Measurements from ENCODE around the gene GMDS. TPM values are rescaled to one million over a fixed set of nuclear protein-coding genes. Genes with fewer than 3 reads are reported as not detected.

GMDS gene
- total RNA-seq, 3 donors from 2014 or later (not counting 1 experiment from before 2014, with no cell fraction given): 23.6 to 31.0 (median 26.4) TPM

GRCh38 chr6:1762203-1762602 lies 483.2 kb downstream of the GMDS start:
- H3K36me3 ChIP-seq (ENCODE audit: control insufficient read depth, insufficient read depth, low read length): no peaks in the 10 kb centered on the region

GRCh38 chr6:1761477-1761877 lies 483.9 kb downstream of the GMDS start:
- Mint-ChIP-seq H3K27ac (no peak overlapping the region), H3K27me3 (ENCODE audit: low read depth in 2 of 2) (peaks cover 44 to 57% of the 10 kb centered on the region in 2 donors), H3K4me1 (no peaks in the 10 kb centered on the region), H3K4me3 (no peak overlapping the region), H3K36me3 (peaks cover 35% of the 10 kb centered on the region), H3K9me3 (no peaks in the 10 kb centered on the region)
- ATAC-seq (no peak), DNase-seq (no peak)
- intact Hi-C loops (cut with micrococcal nuclease): no loop called here
- Histone ChIP-seq H3K36me3 (ENCODE audit: control insufficient read depth, insufficient read depth, low read length) (no peaks in the 10 kb centered on the region), H3K27ac (ENCODE audit: low read length) (no peak overlapping the region), H3K27me3 (ENCODE audit: control insufficient read depth, insufficient read depth, low read length) (peaks cover 7% of the 10 kb centered on the region), H3K9me3 (ENCODE audit: control insufficient read depth, insufficient read depth, low read length) (no peaks in the 10 kb centered on the region), H3K4me1 (ENCODE audit: control insufficient read depth, insufficient read depth, low read length) (no peaks in the 10 kb centered on the region), H3K4me3 (ENCODE audit: low read length) (no peak overlapping the region)
- no peak for TF ChIP-seq CTCF (IDR thresholded peaks at IDR 0.05)
- WGBS (ENCODE audit: insufficient coverage): 96% methylated on average over 3 of the region's 4 CpGs

More at GRCh38 chr6:1762203-1762602, 483.2 kb downstream of the GMDS start:
- H3K4me1 ChIP-seq (ENCODE audit: control insufficient read depth, insufficient read depth, low read length): no peaks in the 10 kb centered on the region
- Mint-ChIP-seq H3K27ac (no peak overlapping the region), H3K4me1 (no peaks in the 10 kb centered on the region), H3K9me3 (no peaks in the 10 kb centered on the region), H3K36me3 (peaks cover 35% of the 10 kb centered on the region), H3K4me3 (no peak overlapping the region), H3K27me3 (ENCODE audit: low read depth in 2 of 2) (peaks cover 45 to 57% of the 10 kb centered on the region in 2 donors)
- peaks cover 14% of the 10 kb centered on the region for H3K27me3 ChIP-seq (ENCODE audit: control insufficient read depth, insufficient read depth, low read length)
- TF ChIP-seq CTCF (IDR thresholded peaks at IDR 0.05): no peak
- H3K9me3 ChIP-seq (ENCODE audit: control insufficient read depth, insufficient read depth, low read length): no peaks in the 10 kb centered on the region
- DNase-seq: no peak
- intact Hi-C loops (cut with micrococcal nuclease): no loop called here
- no peak for ATAC-seq
- H3K4me3 ChIP-seq (ENCODE audit: low read length): no peak overlapping the region
- 95% methylated on average over 5 of the region's 9 CpGs for WGBS (ENCODE audit: insufficient coverage)
- H3K27ac ChIP-seq (ENCODE audit: low read length): no peak overlapping the region

- no peak overlapping the region for H3K27ac Mint-ChIP-seq
- no peak for TF ChIP-seq CTCF (IDR thresholded peaks at IDR 0.05)
- DNase-seq: no peak
These were observed 484.5 kb downstream of the GMDS start for GRCh38 chr6:1760876-1761275.

DNA sequence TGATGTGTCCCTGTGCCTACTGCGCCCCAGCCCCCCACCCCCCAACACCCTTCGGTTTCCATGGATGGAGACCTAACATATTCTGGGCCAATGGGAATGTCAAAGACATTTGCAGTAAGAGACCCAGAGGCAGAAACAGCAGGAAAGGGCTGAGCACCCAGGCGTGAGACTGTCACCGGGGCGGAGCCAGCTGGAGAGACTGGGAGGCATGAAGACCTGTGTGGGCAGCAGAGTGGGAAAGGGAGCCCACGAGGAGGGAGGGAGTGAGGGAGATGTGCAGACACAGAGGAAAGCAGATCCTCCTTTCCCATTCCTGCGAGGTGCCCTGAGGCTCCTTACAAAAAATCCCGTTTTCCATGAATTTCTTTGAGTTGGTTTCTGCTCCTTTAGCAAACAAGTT lies 485.5 kb downstream of the GMDS start:
- H3K4me1 Mint-ChIP-seq: no peaks in the 10 kb centered on the region
- H3K4me1 ChIP-seq (ENCODE audit: control insufficient read depth, insufficient read depth, low read length): no peaks in the 10 kb centered on the region
- DNase-seq (no peak), ATAC-seq (no peak)
- intact Hi-C loops (cut with micrococcal nuclease): no loop called here
- H3K9me3 ChIP-seq (ENCODE audit: control insufficient read depth, insufficient read depth, low read length): no peaks in the 10 kb centered on the region
- H3K36me3 Mint-ChIP-seq: peaks cover 30% of the 10 kb centered on the region
- 95% methylated on average over 8 of the region's 8 CpGs for WGBS (ENCODE audit: insufficient coverage)
- TF ChIP-seq CTCF (IDR thresholded peaks at IDR 0.05): no peak
- H3K27ac ChIP-seq (ENCODE audit: low read length): no peak overlapping the region
- H3K36me3 ChIP-seq (ENCODE audit: control insufficient read depth, insufficient read depth, low read length): no peaks in the 10 kb centered on the region
- no peak overlapping the region for H3K4me3 ChIP-seq (ENCODE audit: low read length)
- H3K27ac Mint-ChIP-seq: no peak overlapping the region
- no peaks in the 10 kb centered on the region for H3K9me3 Mint-ChIP-seq
- no peak overlapping the region for H3K4me3 Mint-ChIP-seq
- H3K27me3 ChIP-seq (ENCODE audit: control insufficient read depth, insufficient read depth, low read length): peaks cover 3% of the 10 kb centered on the region
- peaks cover 33 to 54% of the 10 kb centered on the region in 2 donors for H3K27me3 Mint-ChIP-seq (ENCODE audit: low read depth in 2 of 2)

More at GRCh38 chr6:1760876-1761275, 484.5 kb downstream of the GMDS start:
- Mint-ChIP-seq H3K9me3 (no peaks in the 10 kb centered on the region), H3K4me1 (no peaks in the 10 kb centered on the region), H3K27me3 (ENCODE audit: low read depth in 2 of 2) (peaks cover 40 to 53% of the 10 kb centered on the region in 2 donors), H3K36me3 (peaks cover 35% of the 10 kb centered on the region), H3K4me3 (no peak overlapping the region)
- intact Hi-C loops (cut with micrococcal nuclease): no loop called here
- peaks cover 3% of the 10 kb centered on the region for H3K27me3 ChIP-seq (ENCODE audit: control insufficient read depth, insufficient read depth, low read length)
- H3K36me3 ChIP-seq (ENCODE audit: control insufficient read depth, insufficient read depth, low read length): no peaks in the 10 kb centered on the region
- 100% methylated on average over 1 of the region's 2 CpGs for WGBS (ENCODE audit: insufficient coverage)
- H3K4me3 ChIP-seq (ENCODE audit: low read length): no peak overlapping the region
- ATAC-seq: no peak
- no peaks in the 10 kb centered on the region for H3K9me3 ChIP-seq (ENCODE audit: control insufficient read depth, insufficient read depth, low read length)
- no peaks in the 10 kb centered on the region for H3K4me1 ChIP-seq (ENCODE audit: control insufficient read depth, insufficient read depth, low read length)
- no peak overlapping the region for H3K27ac ChIP-seq (ENCODE audit: low read length)
